GM12878 (cell line): ENCODE measurements around the gene RPL10. TPM values are rescaled to one million over a fixed set of nuclear protein-coding genes. Genes with fewer than 3 reads are reported as not detected.

Experiments
- BCL3 ChIP-seq: IDR thresholded peaks from 2 replicates; pipeline ENCODE4 v1.6.1; 2011; ENCODE audit warnings: borderline replicate concordance, low read depth, mild to moderate bottlenecking, moderate library complexity, low read length; ENCODE audit not compliant: insufficient read depth, poor library complexity, severe bottlenecking
- CEBPZ ChIP-seq: fragments of 150-350 bp; IDR thresholded peaks from 2 replicates; pipeline ENCODE4 v1.6.1; 2016; ENCODE audit warnings: low read depth, low read length
- CTCF ChIP-seq, 3 experiments: IDR thresholded peaks in 2 of 3; conservative IDR thresholded peaks in 1 of 3; 2 replicates each; pipeline ENCODE4 v1.5.1; 2011; ENCODE audit warnings: low read depth in 3 of 3, low read length in 3 of 3, mild to moderate bottlenecking in 3 of 3, control low read depth in 2 of 3, moderate library complexity in 2 of 3, inconsistent platforms in 1 of 3, mixed read lengths in 1 of 3; ENCODE audit not compliant: control insufficient read depth in 2 of 3, insufficient read depth in 1 of 3; ENCODE audit errors: extremely low read depth in 1 of 3
- EGR1 ChIP-seq, 2 experiments: IDR thresholded peaks; 1 replicate in 1 of 2; 2 replicates in 1 of 2; pipeline ENCODE4 v1.6.1; 2011 to 2012; ENCODE audit warnings: low read depth in 2 of 2, low read length in 2 of 2, borderline replicate concordance in 1 of 2, mild to moderate bottlenecking in 1 of 2, moderate library complexity in 1 of 2
- NFYA ChIP-seq: IDR thresholded peaks from 2 replicates; pipeline ENCODE4 v1.6.1; 2011; ENCODE audit warnings: low read depth, mild to moderate bottlenecking, low read length, improper control_type of control experiment, borderline replicate concordance
- NR2F1 ChIP-seq: fragments of 450-650 bp; conservative IDR thresholded peaks from 2 replicates; pipeline ENCODE4 v1.6.1; 2017; ENCODE audit warnings: mild to moderate bottlenecking
- POU2F2 ChIP-seq: IDR thresholded peaks from 3 replicates; pipeline ENCODE4 v1.6.1; 2011; ENCODE audit warnings: low read depth, mild to moderate bottlenecking, low read length, borderline replicate concordance
- RAD21 ChIP-seq: IDR thresholded peaks from 2 replicates; pipeline ENCODE4 v1.6.1; 2011; ENCODE audit warnings: mild to moderate bottlenecking, low read depth, low read length, moderate library complexity; ENCODE audit not compliant: insufficient read depth
- polyA plus RNA-seq, 11 experiments: library from polyadenylated mRNA; depleted of rRNA in 4 of 11; unstranded in 6 of 11; stranded (reverse) in 5 of 11; fragments of >200 nt; fragmentation: Nextera tagmentation in 4 of 11; fragmentation: Illumina TruSeq in 1 of 11; extraction: Ambion mirVana in 4 of 11; extraction: Trizol in 1 of 11; gene quantifications; 1 replicate in 1 of 11; 2 replicates in 10 of 11; pipeline versions ENCODE4 v1.2.1 to v1.2.3, GENCODE V29; 2011 to 2016; ENCODE audit warnings: inconsistent platforms in 2 of 11, missing spikeins in 2 of 11, low read depth in 1 of 11
- total RNA-seq, 4 experiments: library from RNA; depleted of rRNA in 3 of 4; stranded (reverse); fragments of >200 nt in 3 of 4; fragmentation: Illumina TruSeq in 1 of 4; extraction: Trizol in 1 of 4; gene quantifications; 2 replicates each; pipeline versions ENCODE4 v1.2.1 to v1.2.3, GENCODE V29; 2013 to 2021

Gene RPL10
- total and polyA plus RNA-seq, 10 of the 15 experiments (the other 5 are each of a cell fraction or from before 2014, with no cell fraction given): 1,938 to 7,222 (median 4,494) TPM

- TF ChIP-seq CEBPZ: no peak
- no peak for TF ChIP-seq RAD21
- TF ChIP-seq EGR1 (IDR thresholded peaks at IDR 0.05; ENCODE audit: borderline replicate concordance in 1 of 2, low read depth in 2 of 2, low read length in 2 of 2): no peak
- TF ChIP-seq CTCF (IDR thresholded peaks at IDR 0.05 in 2 of 3, conservative IDR thresholded peaks at IDR 0.05 in 1 of 3; ENCODE audit: control insufficient read depth in 2 of 3, extremely low read depth in 1 of 3, insufficient read depth in 1 of 3, low read depth in 3 of 3, low read length in 3 of 3): peak in 1 of 3 experiments; percentile 23; a peak in 2 of 6 replicates
- TF ChIP-seq POU2F2: no peak
- TF ChIP-seq NFYA: peak; percentile 27; the same call in 1 of the 2 replicates
- TF ChIP-seq BCL3: no peak
- TF ChIP-seq NR2F1: 0 out of 2 replicates have a peak, but pooled peaks have one; percentile 40
- TF ChIP-seq, all 136 proteins: peak for 32
These were observed 30.3 kb downstream of the RPL10 start, which contains the start of gene ATP6AP1 (continued) for GRCh38 chrX:154428176-154429171.
